HL-60 (cell line): ENCODE results near the gene WARS2.

Experiments used
- CTCF ChIP-seq: IDR thresholded peaks from one replicate; pipeline ENCODE4 v1.5.1; 2011; ENCODE audit warnings: low read length, control low read depth, inconsistent platforms; ENCODE audit not compliant: insufficient read depth
- POLR2AphosphoS5 ChIP-seq: IDR thresholded peaks from 2 replicates; pipeline ENCODE4 v1.6.1; 2012; ENCODE audit warnings: low read depth

GRCh38 chr1:119006406-119007279 is 133.8 kb downstream of the WARS2 start:
- no peak for TF ChIP-seq CTCF
- TF ChIP-seq POLR2AphosphoS5: no peak
